ENCODE results near the gene ENTR1. TPM values are rescaled to one million over a fixed set of nuclear protein-coding genes. Genes with fewer than 3 reads are reported as not detected.
"Not testable (repeated sequence)": the region's sequence is repeated elsewhere in the genome, so short reads cannot be mapped to it uniquely, and the experiment has no call there.

Gene ENTR1
- total and polyA plus RNA-seq, 2 of the 13 experiments (the other 11 are each of a cell fraction or from before 2014, with no cell fraction given), result 70.1 to 76.4 TPM

DNA sequence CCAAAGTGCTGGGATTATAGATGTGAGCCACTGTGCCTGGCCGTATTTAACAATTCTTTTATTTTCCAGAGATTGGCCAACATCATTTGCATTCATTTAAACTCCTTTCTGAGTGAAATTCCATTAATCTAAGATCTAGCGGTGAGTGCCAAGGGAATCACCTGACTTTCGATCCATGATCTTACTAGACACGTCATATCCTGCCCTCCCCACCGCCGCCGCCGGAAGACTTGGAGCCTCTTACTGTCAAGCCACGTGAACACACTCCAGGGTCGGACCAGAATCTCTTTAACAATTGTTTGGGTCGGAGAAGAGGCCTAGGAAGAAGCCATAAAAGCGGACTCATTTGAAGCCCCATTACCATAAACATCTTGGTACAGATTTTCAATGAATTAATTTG lies 16.4 kb upstream of the ENTR1 start:
- H3K4me1 ChIP-seq (ENCODE audit: insufficient read depth, low read length), result no peaks in the 10 kb centered on the region
- H2AFZ ChIP-seq (ENCODE audit: low read length), result no peak overlapping the region
- no peak overlapping the region for H3K4me3 ChIP-seq (replicated peaks in 1 of 3; ENCODE audit: insufficient read depth in 1 of 3, low read depth in 2 of 3, low read length in 3 of 3)
- no TSS peak for BruUV-seq (replicated peaks)
- CTCF ChIA-PET (ENCODE audit: low intra/inter-chr PET ratio, low total read pairs), result no interaction called here
- no peak for ATAC-seq
- no peaks in the 10 kb centered on the region for H4K20me1 ChIP-seq (ENCODE audit: insufficient read depth, low read length)
- H3K79me2 ChIP-seq (ENCODE audit: insufficient read depth, low read length), result no peaks in the 10 kb centered on the region
- POLR2A ChIA-PET, result no interaction called here
- no peak overlapping the region for H3K4me2 ChIP-seq (ENCODE audit: low read depth, low read length)
- WGBS (ENCODE audit: low lambda C conversion rate), result 98% methylated on average over 12 of the region's 12 CpGs
- intact Hi-C loops (cut with micrococcal nuclease; ENCODE audit: unreplicated experiment), result no loop called here
- TF ChIP-seq RBAK (CRISPR knock-in tag; IDR thresholded peaks at IDR 0.05), result no peak
- no peak for TF ChIP-seq ZNF207 (IDR thresholded peaks at IDR 0.05; ENCODE audit: borderline replicate concordance)
- TF ChIP-seq ZNF547 (CRISPR knock-in tag; IDR thresholded peaks at IDR 0.05), result no peak
- no peak for TF ChIP-seq SETDB1 (CRISPR knock-in tag; IDR thresholded peaks at IDR 0.05; ENCODE audit: borderline replicate concordance)
- no peak for TF ChIP-seq MAZ (IDR thresholded peaks at IDR 0.05; ENCODE audit: borderline replicate concordance, low read depth, low read length)
- no peak for TF ChIP-seq MAZ (CRISPR knock-in tag; IDR thresholded peaks at IDR 0.05; ENCODE audit: low read depth)
- TF ChIP-seq NFKB2 (CRISPR knock-in tag; IDR thresholded peaks at IDR 0.05; ENCODE audit: borderline replicate concordance), result no peak
- no peak for TF ChIP-seq ZNF317 (CRISPR knock-in tag; IDR thresholded peaks at IDR 0.05)
- no peak for TF ChIP-seq EEA1 (CRISPR knock-in tag; IDR thresholded peaks at IDR 0.05; ENCODE audit: borderline replicate concordance)
- TF ChIP-seq TRIM22 (IDR thresholded peaks at IDR 0.05), result no peak
- DNase-seq (ENCODE audit: low spot score), result no peak
- H3K9me3 ChIP-seq (ENCODE audit: low read length), result no peaks in the 10 kb centered on the region
- H3K27ac ChIP-seq (ENCODE audit: extremely low read length, insufficient read depth, low read length), result no peak overlapping the region
- no peak overlapping the region for H3K9ac ChIP-seq (ENCODE audit: insufficient read depth, low read depth, low read length)
- peaks cover 16 to 33% of the 10 kb centered on the region in 2 experiments; a peak in 4 of 5 replicates for H3K36me3 ChIP-seq (replicated peaks in 1 of 2; ENCODE audit: control insufficient read depth in 1 of 2, insufficient read depth in 2 of 2, low read length in 2 of 2)
- no peaks in the 10 kb centered on the region for H3K27me3 ChIP-seq (ENCODE audit: control insufficient read depth in 1 of 2, insufficient read depth in 2 of 2, low read length in 2 of 2)
- in situ Hi-C loops (cut with HindIII; ENCODE audit: extremely low pct_ligation_motif_present, low pct_unique_long_range_greater_than_20kb), result no loop called here
- FAIRE-seq, result no peak

DNA sequence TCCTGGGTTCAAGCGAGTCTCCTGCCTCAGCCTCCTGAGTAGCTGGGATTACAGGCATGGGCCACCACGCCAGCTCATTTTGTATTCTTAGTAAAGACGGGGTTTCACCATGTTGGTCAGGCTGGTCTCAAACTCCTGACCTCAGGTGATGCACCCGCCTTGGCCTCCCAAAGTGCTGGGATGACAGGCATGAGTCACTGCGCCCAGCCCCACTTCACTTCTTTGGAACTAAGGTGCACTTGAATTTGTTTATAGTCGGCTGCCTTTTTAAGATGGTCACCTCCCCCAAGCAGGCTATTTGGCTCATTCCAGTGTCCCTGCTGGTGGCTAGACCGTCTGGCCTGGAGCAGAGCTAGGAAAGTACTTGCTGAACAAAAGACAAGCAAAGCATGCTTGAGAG lies 15.0 kb upstream of the ENTR1 start:
- POLR2A ChIA-PET; BruUV-seq (replicated peaks); CTCF ChIA-PET (ENCODE audit: low intra/inter-chr PET ratio, low total read pairs); H3K9me3 ChIP-seq (ENCODE audit: low read length); H3K4me2 ChIP-seq (ENCODE audit: low read depth, low read length); ATAC-seq; H2AFZ ChIP-seq (ENCODE audit: low read length); H3K27ac ChIP-seq (ENCODE audit: extremely low read length, insufficient read depth, low read length); H3K79me2 ChIP-seq (ENCODE audit: insufficient read depth, low read length); FAIRE-seq; DNase-seq (ENCODE audit: low spot score); intact Hi-C loops (cut with micrococcal nuclease; ENCODE audit: unreplicated experiment); H3K4me1 ChIP-seq (ENCODE audit: insufficient read depth, low read length); H3K9ac ChIP-seq (ENCODE audit: insufficient read depth, low read depth, low read length); H3K4me3 ChIP-seq (replicated peaks in 1 of 3; ENCODE audit: insufficient read depth in 1 of 3, low read depth in 2 of 3, low read length in 3 of 3); H4K20me1 ChIP-seq (ENCODE audit: insufficient read depth, low read length); H3K27me3 ChIP-seq (ENCODE audit: control insufficient read depth in 1 of 2, insufficient read depth in 2 of 2, low read length in 2 of 2); in situ Hi-C loops (cut with HindIII; ENCODE audit: extremely low pct_ligation_motif_present, low pct_unique_long_range_greater_than_20kb): not testable (repeated sequence)
- 93% methylated on average over 7 of the region's 7 CpGs for WGBS (ENCODE audit: low lambda C conversion rate)
- H3K36me3 ChIP-seq (replicated peaks in 1 of 2; ENCODE audit: control insufficient read depth in 1 of 2, insufficient read depth in 2 of 2, low read length in 2 of 2), result peaks cover 19 to 37% of the 10 kb centered on the region in 2 experiments; a peak in 4 of 5 replicates

Measured in HepG2 (cell line).